ENCODE data around the gene PIK3R1. TPM values are rescaled to one million over a fixed set of nuclear protein-coding genes. Genes with fewer than 3 reads are reported as not detected.

The PIK3R1 gene
- total RNA-seq, 1 donor from 2014 or later, result 24.2 TPM

- H3K27ac ChIP-seq, result no peak overlapping the region
- Mint-ChIP-seq H3K27me3 (ENCODE audit: insufficient read depth, low read depth) (no peaks in the 10 kb centered on the region), H3K27ac (no peak overlapping the region), H3K36me3 (no peaks in the 10 kb centered on the region), H3K9me3 (peaks cover 3% of the 10 kb centered on the region), H3K4me1 (no peaks in the 10 kb centered on the region), H3K4me3 (no peak overlapping the region)
- no peaks in the 10 kb centered on the region for H4K20me1 ChIP-seq (ENCODE audit: low read depth)
- H3F3A ChIP-seq (ENCODE audit: low read depth), result no peaks in the 10 kb centered on the region
- peak overlapping the region; percentile 54 for H2AFZ ChIP-seq (replicated peaks)
- TF ChIP-seq EZH2 (IDR thresholded peaks at IDR 0.05) (no peak), EZH2phosphoT487 (IDR thresholded peaks at IDR 0.05) (no peak)
- TF ChIP-seq, protein P1, sequence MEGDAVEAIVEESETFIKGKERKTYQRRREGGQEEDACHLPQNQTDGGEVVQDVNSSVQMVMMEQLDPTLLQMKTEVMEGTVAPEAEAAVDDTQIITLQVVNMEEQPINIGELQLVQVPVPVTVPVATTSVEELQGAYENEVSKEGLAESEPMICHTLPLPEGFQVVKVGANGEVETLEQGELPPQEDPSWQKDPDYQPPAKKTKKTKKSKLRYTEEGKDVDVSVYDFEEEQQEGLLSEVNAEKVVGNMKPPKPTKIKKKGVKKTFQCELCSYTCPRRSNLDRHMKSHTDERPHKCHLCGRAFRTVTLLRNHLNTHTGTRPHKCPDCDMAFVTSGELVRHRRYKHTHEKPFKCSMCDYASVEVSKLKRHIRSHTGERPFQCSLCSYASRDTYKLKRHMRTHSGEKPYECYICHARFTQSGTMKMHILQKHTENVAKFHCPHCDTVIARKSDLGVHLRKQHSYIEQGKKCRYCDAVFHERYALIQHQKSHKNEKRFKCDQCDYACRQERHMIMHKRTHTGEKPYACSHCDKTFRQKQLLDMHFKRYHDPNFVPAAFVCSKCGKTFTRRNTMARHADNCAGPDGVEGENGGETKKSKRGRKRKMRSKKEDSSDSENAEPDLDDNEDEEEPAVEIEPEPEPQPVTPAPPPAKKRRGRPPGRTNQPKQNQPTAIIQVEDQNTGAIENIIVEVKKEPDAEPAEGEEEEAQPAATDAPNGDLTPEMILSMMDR (IDR thresholded peaks at IDR 0.05), result no peak
- no peaks in the 10 kb centered on the region for H3K27me3 ChIP-seq
- no peak overlapping the region for H3K4me3 ChIP-seq
- H3K36me3 ChIP-seq, result no peaks in the 10 kb centered on the region
- no peaks in the 10 kb centered on the region for H3K79me2 ChIP-seq (ENCODE audit: low read depth)
- no peak overlapping the region for H3K9ac ChIP-seq
- no peaks in the 10 kb centered on the region for H3K4me1 ChIP-seq
- no peaks in the 10 kb centered on the region for H3K9me3 ChIP-seq (ENCODE audit: low read depth)
- H3K4me2 ChIP-seq, result no peak overlapping the region
- DNase-seq (ENCODE audit: low spot score), result no peak
Observed at GRCh38 chr5:68330574-68330973, 115.0 kb downstream of the PIK3R1 start.

DNA sequence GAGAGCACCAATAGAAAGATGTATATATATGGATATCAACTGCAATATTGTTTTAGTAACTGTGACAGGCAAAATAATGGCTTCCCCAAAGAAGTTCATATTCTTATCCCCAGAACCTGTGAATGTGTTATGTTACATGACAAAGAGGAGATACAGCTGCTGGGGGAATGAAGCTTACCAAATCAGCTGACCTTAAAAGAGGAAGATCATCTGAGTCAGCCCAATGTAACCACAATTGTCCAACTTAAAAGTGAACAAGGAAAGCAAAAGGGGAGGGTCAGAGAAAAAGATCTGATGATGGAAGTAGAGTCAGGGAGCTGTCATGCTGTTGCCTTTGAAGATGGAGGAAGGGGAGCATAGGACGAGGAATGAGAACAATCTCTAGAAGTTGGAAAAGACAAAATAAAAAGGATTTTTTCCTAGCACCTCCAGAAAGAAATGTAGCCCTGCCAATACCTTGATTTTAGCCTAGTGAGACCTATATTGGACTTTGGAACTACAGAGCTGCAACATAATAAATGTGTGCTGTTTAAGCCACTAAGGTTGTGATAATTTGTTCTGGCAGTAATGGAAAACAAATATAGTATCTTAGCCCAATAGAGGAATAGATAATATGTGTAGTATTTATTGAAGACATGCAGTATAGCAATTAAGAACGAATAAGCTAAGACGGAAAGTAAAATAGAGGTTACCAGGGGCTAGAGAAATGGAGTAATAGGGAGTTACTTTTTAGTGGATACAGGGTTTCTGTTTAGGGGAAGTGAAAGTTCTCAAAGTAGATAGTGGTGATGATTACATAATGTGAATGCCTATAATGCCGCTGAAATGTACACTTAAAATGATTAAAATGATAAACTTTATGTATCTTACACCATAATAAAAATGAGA lies 115.9 kb downstream of the PIK3R1 start:
- DNase-seq (ENCODE audit: low spot score), result no peak
- TF ChIP-seq EZH2phosphoT487 (IDR thresholded peaks at IDR 0.05) (no peak), EZH2 (IDR thresholded peaks at IDR 0.05) (no peak)
- TF ChIP-seq, protein P1 (IDR thresholded peaks at IDR 0.05), result no peak
- H3K4me2 ChIP-seq, result no peak overlapping the region

GRCh38 chr5:68332080-68332451 lies 116.5 kb downstream of the PIK3R1 start:
- Histone ChIP-seq H3K4me1 (no peaks in the 10 kb centered on the region), H3K4me2 (no peak overlapping the region), H3K27me3 (no peaks in the 10 kb centered on the region), H3K79me2 (ENCODE audit: low read depth) (no peaks in the 10 kb centered on the region), H3K9ac (no peak overlapping the region), H3K4me3 (no peak overlapping the region), H3K27ac (no peak overlapping the region), H4K20me1 (ENCODE audit: low read depth) (no peaks in the 10 kb centered on the region), H2AFZ (replicated peaks) (no peak overlapping the region), H3K36me3 (no peaks in the 10 kb centered on the region), H3K9me3 (ENCODE audit: low read depth) (no peaks in the 10 kb centered on the region), H3F3A (ENCODE audit: low read depth) (no peaks in the 10 kb centered on the region)
- no peak for DNase-seq (ENCODE audit: low spot score)
- H3K4me3 Mint-ChIP-seq, result no peak overlapping the region
- H3K36me3 Mint-ChIP-seq, result no peaks in the 10 kb centered on the region
- H3K27ac Mint-ChIP-seq, result no peak overlapping the region
- H3K4me1 Mint-ChIP-seq, result no peaks in the 10 kb centered on the region
- H3K27me3 Mint-ChIP-seq (ENCODE audit: insufficient read depth, low read depth), result no peaks in the 10 kb centered on the region
- peaks cover 5% of the 10 kb centered on the region for H3K9me3 Mint-ChIP-seq
- TF ChIP-seq EZH2 (IDR thresholded peaks at IDR 0.05), result no peak
- no peak for TF ChIP-seq EZH2phosphoT487 (IDR thresholded peaks at IDR 0.05)
- TF ChIP-seq, protein P1 (IDR thresholded peaks at IDR 0.05), result no peak

More for the DNA sequence above, 115.9 kb downstream of the PIK3R1 start:
- H3F3A ChIP-seq (ENCODE audit: low read depth), result no peaks in the 10 kb centered on the region
- Mint-ChIP-seq H3K9me3 (peaks cover 5% of the 10 kb centered on the region), H3K27ac (no peak overlapping the region), H3K27me3 (ENCODE audit: insufficient read depth, low read depth) (no peaks in the 10 kb centered on the region), H3K36me3 (no peaks in the 10 kb centered on the region), H3K4me3 (no peak overlapping the region), H3K4me1 (no peaks in the 10 kb centered on the region)
- no peaks in the 10 kb centered on the region for H3K36me3 ChIP-seq
- H3K4me3 ChIP-seq, result no peak overlapping the region
- no peaks in the 10 kb centered on the region for H3K27me3 ChIP-seq
- H3K4me1 ChIP-seq, result no peaks in the 10 kb centered on the region
- H2AFZ ChIP-seq (replicated peaks), result no peak overlapping the region
- no peaks in the 10 kb centered on the region for H3K79me2 ChIP-seq (ENCODE audit: low read depth)
- H3K9ac ChIP-seq, result no peak overlapping the region
- no peaks in the 10 kb centered on the region for H3K9me3 ChIP-seq (ENCODE audit: low read depth)
- H3K27ac ChIP-seq, result no peak overlapping the region
- no peaks in the 10 kb centered on the region for H4K20me1 ChIP-seq (ENCODE audit: low read depth)

All from neural progenitor cell (in vitro differentiated cells).